GM21423 (cell line): Measurements from ENCODE around the gene SNX11.

Experiments used
- ATAC-seq: cut with Tn5 transposase; IDR thresholded peaks from one replicate; pipeline ENCODE4 v1.9.1; 2021; ENCODE audit warnings: mild to moderate bottlenecking, moderate library complexity; ENCODE audit not compliant: unreplicated experiment

SNX11 gene

DNA sequence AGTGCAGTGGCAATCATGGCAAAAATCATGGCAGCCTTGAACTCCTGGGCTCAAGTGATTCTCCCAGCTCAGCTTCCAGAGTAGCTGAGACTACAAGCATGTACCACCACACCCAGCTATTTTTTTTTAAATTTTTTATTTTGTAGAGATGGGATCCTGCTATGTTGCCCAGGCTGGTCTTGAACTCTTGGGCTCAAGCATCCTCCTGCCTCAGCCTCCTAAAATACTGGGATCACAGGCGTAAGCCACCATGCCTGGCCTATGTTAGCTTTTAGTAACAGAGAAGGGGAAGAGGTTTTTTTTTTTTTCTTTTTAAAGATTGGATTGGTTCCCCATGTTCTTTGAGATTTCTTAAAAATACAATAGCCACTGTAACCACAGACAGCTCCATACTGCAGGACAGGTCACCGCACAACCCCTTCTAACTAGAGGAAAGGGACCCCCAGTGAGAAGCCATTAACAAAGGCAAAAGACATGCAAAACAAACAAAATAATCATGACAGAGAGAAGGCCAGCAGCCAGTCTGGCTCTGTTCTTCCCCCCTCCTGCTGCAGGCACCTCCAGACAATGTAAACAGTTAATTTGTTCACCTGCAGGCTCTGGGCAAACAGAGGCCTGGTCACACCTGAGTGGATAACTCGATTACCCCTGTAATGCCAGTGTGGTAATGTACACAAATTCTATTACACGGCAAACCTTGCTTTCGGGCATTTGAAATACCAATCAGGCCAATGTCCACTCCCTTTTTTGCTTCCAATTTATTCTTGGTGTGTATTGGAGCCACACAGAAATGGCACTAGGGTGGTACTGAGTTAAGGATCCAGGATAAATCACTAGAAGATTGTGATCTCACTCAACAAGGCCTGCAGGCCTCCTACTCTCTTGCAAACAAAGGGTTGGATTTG is 52.9 kb downstream of the SNX11 start:
- no peak for ATAC-seq

DNA sequence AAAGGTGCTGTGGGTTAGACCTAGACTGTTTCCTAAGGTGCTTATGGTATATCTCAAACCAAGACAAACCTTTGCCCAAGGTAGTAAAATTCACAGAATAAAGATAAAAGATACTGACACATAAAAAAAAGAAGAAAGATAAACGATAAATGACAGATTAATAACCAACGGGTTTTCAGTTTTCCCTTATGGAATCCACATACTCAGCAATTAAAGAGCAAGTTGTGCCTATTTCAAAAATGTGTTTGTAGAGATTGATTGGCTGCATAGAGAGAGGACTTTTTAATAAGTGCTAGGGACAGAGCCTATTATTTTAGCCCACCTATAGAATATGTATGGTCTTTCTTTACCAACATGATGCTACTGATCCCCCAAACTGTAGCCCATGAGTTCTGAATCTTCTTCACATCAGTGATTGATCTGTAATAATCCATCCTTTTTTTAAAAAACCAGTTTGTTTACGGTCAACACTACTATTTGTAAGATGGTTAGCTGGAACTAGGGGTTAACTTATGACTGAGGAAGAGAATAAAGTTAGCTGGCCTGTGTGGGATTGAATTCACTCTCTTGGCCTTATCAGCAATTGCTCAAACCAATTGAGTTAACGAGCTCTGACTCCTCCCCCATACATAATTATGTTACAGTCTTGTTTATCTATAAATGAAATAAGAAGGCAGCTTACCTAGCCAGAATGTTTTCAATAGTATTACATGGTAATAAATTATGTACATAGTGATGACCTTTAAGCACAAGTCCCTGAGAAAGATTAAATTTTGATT is 53.8 kb downstream of the SNX11 start:
- ATAC-seq: no peak

DNA sequence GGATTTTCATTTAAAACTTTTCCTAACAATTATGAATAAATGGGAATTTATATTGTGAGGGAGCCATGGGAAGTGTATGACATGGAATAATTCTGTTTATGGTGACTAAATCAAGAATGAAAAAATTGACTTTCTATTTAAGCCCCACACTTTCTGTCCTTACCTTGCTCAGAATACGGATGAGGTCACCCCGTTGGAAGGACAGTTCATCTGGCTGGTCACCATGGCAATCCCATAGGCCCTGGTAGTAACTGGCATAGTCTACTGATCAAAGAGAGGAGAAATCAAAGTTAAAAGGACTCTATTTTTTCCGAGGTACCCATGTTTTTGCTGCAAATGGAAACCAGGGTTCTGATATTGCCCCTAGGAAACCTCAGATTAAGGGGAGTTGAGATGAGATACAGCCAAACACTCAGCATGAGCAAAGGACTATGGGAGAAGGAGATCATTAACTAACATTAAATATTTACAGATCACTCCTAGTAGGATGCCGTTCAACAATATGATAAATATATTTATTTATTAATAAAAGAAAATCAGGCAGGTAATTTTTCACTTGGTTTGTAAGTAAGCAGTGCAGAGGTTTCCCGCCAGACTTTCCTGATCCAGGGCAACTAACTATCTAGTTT is 54.9 kb downstream of the SNX11 start:
- no peak for ATAC-seq

DNA sequence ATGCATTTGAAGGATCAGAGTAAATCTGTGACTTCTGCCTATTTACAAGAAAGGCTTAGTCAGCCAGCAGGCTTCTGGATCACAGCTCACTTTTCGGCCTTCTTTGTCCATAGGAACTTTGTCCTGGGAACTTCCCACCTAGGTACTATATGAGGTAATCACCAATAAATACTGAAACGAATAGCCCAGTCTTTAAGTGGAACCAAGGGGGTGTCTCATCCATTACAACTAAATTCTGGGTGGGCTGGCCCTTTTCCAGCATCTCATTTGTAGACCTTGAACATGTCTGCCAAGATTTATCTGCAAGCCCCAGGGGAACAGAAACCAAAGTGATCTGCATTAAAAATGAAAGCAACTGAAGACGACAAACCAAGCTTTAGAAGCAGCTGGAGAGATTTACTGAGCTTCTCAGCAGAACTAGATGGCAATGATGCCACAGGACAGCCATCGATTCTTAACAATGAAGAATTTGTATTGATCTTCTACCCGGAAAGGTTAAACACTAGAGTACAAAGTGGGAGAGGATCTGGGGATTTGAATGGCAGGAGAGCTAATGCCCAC is 55.5 kb downstream of the SNX11 start:
- ATAC-seq: no peak

DNA sequence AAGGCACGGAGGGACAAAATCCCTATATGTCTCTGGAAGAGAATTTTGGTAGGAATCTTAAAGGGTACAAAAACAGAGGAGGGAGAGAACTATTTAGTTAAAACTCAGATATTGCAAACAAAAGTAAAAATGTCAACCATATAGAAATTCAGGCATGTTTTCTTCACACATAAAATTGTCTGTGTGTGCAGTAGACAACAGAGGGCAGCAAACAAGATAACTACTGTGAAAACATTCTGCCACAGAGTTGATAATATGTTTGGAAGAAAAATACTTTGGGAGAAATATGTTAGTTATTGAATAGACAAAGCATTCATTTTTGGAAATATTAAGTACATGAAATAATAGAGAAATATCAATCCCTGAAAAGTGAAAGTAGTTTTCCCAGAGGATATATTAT is 56.2 kb downstream of the SNX11 start:
- no peak for ATAC-seq

DNA sequence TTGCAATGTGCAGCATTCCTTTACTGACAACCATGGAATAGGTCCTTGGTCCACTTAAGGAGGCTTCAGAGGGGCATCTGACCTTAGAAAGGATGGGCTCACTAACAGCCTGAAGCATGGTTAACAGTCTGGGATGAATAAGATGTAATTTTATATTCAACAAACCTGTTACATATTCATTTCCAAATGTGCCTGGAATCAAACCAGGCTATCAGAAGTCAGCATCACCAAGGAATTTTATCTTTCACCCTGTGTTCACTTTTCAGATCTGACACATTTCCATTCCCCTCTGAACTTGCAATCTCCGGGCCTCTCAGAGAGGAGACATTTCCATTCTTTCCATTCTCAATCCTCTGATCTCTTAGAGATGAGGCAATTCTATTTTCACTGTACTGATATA is 62.4 kb downstream of the SNX11 start:
- no peak for ATAC-seq
